ENCODE measurements around the gene TP53.
A peak's percentile ranks its signal among the peaks of the same experiment; 100 is the strongest.

The TP53 gene

DNA sequence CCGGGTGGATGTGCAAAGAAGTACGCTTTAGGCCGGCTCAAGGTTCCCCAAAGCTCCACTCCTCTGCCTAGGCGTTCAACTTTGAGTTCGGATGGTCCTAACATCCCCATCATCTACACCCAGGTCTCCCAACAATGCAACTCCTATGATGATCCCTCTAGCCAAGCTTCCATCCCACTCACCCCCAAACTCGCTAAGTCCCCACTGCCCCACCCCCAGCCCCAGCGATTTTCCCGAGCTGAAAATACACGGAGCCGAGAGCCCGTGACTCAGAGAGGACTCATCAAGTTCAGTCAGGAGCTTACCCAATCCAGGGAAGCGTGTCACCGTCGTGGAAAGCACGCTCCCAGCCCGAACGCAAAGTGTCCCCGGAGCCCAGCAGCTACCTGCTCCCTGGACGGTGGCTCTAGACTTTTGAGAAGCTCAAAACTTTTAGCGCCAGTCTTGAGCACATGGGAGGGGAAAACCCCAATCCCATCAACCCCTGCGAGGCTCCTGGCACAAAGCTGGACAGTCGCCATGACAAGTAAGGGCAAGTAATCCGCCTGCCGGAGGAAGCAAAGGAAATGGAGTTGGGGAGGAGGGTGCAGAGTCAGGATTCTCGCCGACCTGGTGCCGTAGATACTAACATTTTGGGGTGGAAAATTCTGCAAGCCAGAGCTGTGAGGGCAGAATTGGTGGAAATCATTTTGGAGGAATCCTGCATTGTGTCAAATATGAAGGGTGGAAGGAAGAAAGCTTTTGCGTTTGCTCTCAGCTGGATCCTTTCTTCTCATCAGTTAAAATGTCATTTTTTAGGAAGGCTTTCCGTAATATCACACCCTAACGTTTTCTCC lies at the start of gene TP53:
Gene TP53, minus strand, starts transcription at position 419 of the 836 bp plus-strand sequence. CDS start 10,896 bp downstream, outside the sequence.
- H3K9me3 ChIP-seq = no peaks in the 10 kb centered on the region
- peak within 1 kb of the TSS; percentile 95 for H3K27ac ChIP-seq
- TF ChIP-seq, protein P1, sequence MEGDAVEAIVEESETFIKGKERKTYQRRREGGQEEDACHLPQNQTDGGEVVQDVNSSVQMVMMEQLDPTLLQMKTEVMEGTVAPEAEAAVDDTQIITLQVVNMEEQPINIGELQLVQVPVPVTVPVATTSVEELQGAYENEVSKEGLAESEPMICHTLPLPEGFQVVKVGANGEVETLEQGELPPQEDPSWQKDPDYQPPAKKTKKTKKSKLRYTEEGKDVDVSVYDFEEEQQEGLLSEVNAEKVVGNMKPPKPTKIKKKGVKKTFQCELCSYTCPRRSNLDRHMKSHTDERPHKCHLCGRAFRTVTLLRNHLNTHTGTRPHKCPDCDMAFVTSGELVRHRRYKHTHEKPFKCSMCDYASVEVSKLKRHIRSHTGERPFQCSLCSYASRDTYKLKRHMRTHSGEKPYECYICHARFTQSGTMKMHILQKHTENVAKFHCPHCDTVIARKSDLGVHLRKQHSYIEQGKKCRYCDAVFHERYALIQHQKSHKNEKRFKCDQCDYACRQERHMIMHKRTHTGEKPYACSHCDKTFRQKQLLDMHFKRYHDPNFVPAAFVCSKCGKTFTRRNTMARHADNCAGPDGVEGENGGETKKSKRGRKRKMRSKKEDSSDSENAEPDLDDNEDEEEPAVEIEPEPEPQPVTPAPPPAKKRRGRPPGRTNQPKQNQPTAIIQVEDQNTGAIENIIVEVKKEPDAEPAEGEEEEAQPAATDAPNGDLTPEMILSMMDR (IDR thresholded peaks at IDR 0.05) = no peak

DNA sequence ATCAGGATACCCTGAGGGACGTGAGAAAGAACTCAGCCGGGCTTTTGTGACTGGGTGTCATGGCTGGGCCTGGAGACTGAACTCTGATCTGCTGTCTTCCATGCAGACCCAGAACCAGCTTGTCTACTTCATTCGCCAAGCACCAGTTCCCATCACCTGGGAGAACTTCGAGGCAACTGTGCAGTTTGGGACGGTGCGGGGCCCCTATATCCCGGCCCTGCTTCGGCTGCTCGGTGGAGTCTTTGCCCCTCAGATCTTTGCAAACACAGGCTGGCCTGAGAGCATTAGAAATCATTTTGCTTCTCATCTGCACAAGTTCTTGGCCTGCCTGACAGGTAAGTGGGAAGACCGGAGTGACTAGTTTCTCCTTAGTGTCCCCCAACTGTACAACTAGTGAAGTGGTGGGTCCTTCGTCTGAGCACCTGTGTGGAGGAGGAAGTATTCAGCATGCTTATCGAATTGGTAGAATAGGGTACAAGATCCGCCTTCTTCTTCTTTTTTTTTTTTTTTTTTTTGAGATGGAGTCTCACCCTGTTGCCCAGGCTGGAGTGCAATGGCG lies 45.8 kb upstream of the TP53 start:
- Histone ChIP-seq H3K4me1 (ENCODE audit: control insufficient read depth in 1 of 2, insufficient read depth in 1 of 2, low read depth in 1 of 2, low read length in 1 of 2) (no peaks in the 10 kb centered on the region), H3K9me3 (no peaks in the 10 kb centered on the region), H3K36me3 (no peaks in the 10 kb centered on the region), H3K27me3 (peaks cover 17% of the 10 kb centered on the region), H3K27ac (no peak overlapping the region), H3K4me3 (ENCODE audit: low read depth in 1 of 2, low read length in 1 of 2) (no peak overlapping the region)
- TF ChIP-seq, protein P1 (IDR thresholded peaks at IDR 0.05) = no peak

More for the DNA sequence above, at the start of gene TP53:
- Histone ChIP-seq H3K36me3 (peaks cover 6% of the 10 kb centered on the region), H3K4me3 (ENCODE audit: low read depth in 1 of 2, low read length in 1 of 2) (peak within 1 kb of the TSS; percentile 70 to 93), H3K4me1 (ENCODE audit: control insufficient read depth in 1 of 2, insufficient read depth in 1 of 2, low read depth in 1 of 2, low read length in 1 of 2) (peaks cover 32 to 39% of the 10 kb centered on the region in 2 experiments), H3K27me3 (no peaks in the 10 kb centered on the region)

DNA sequence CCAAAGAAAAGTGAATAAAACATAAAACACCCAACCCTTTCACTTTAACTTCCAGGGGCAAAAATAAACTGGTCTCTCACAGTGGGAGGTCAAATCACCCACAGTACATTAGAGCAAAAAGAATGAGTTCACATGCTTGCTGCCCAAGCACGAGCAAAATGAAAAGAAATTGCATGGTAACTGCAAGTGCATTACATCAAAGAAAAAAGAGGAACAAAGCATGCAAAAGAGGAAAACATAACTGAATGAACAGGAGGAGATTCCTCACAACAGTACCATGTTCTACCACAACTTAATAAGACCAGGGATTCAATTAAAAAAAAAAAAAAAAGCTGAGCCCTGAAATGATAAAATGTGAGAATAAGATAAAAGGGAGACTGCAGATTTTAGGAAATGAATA lies 42.5 kb upstream of the TP53 start:
- no peaks in the 10 kb centered on the region for H3K9me3 ChIP-seq
- TF ChIP-seq, protein P1 (IDR thresholded peaks at IDR 0.05) = no peak
- H3K4me3 ChIP-seq (ENCODE audit: low read depth in 1 of 2, low read length in 1 of 2) = no peak overlapping the region
- no peaks in the 10 kb centered on the region for H3K4me1 ChIP-seq (ENCODE audit: control insufficient read depth in 1 of 2, insufficient read depth in 1 of 2, low read depth in 1 of 2, low read length in 1 of 2)
- H3K27ac ChIP-seq = no peak overlapping the region
- no peaks in the 10 kb centered on the region for H3K27me3 ChIP-seq
- H3K36me3 ChIP-seq = no peaks in the 10 kb centered on the region

DNA sequence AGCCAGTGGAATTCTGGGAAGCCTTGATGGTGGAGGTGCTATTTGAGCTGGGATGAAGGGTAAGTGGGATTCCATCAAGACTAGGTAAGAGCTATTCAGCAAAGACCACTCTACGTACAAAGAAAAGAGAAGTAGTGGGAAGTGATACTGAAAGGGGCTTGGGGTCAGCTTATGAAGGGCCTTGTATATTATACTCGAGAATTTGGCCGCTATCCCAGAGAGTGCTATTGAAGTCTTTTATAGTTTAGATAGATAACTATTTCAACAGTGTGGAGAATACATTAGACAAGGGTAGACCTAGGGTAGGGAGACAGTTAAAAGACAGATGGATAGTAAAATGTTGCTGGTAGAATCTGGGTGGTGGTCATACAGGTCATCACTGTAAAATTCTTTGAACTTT lies 40.6 kb upstream of the TP53 start:
- TF ChIP-seq, protein P1 (IDR thresholded peaks at IDR 0.05) = no peak
- H3K9me3 ChIP-seq = no peaks in the 10 kb centered on the region
- no peaks in the 10 kb centered on the region for H3K36me3 ChIP-seq
- no peak overlapping the region for H3K4me3 ChIP-seq (ENCODE audit: low read depth in 1 of 2, low read length in 1 of 2)
- H3K4me1 ChIP-seq (ENCODE audit: control insufficient read depth in 1 of 2, insufficient read depth in 1 of 2, low read depth in 1 of 2, low read length in 1 of 2) = no peaks in the 10 kb centered on the region
- H3K27me3 ChIP-seq = peaks cover 12% of the 10 kb centered on the region
- no peak overlapping the region for H3K27ac ChIP-seq

DNA sequence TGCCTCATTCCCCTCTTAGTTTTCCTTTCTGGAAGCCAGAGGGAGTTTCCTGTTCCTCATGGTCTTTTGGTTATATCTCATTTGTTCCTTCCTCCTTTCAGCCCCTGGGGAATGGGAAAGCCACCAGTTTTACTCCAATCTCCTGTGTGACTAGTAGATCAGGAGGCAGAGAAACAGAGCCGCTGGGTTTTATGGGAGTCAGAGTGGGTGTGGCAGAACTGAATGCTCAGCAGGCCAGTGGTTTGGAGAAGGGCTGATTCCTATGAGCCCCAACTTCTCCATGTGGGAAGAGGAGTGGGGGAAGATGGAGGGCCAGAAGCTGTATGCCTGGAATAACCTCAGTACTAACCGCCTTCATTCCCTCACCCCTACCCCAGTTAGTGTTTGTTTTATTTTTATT lies 34.3 kb upstream of the TP53 start:
- Histone ChIP-seq H3K4me1 (ENCODE audit: control insufficient read depth in 1 of 2, insufficient read depth in 1 of 2, low read depth in 1 of 2, low read length in 1 of 2) (peaks cover 2 to 11% of the 10 kb centered on the region in 2 experiments), H3K9me3 (no peaks in the 10 kb centered on the region), H3K27me3 (peaks cover 71% of the 10 kb centered on the region), H3K27ac (no peak overlapping the region), H3K36me3 (no peaks in the 10 kb centered on the region), H3K4me3 (ENCODE audit: low read depth in 1 of 2, low read length in 1 of 2) (no peak overlapping the region)
- TF ChIP-seq, protein P1 (IDR thresholded peaks at IDR 0.05) = no peak
